ENCODE data around the gene ELF1. TPM values are rescaled to one million over a fixed set of nuclear protein-coding genes. Genes with fewer than 3 reads are reported as not detected.

ELF1 gene
- total RNA-seq, 2 experiments from 2014 or later: 70.8 to 71.2 TPM

- POLR2A ChIA-PET: no interaction called here
- Mint-ChIP-seq H3K4me1 (ENCODE audit: low read depth) (peaks cover 67% of the 10 kb centered on the region), H3K27me3 (no peaks in the 10 kb centered on the region), H3K4me3 (no peak overlapping the region), H3K9me3 (no peaks in the 10 kb centered on the region), H3K36me3 (peaks cover under 1% of the 10 kb centered on the region), H3K27ac (peak overlapping the region; percentile 70)
- CTCF ChIA-PET: interaction anchor here (0.8 to 1.0 kb wide), 2 partner anchors 14 to 27 kb away, joined by 3 read pairs; no protein-coding TSS in a partner anchor
- intact Hi-C loops (cut with micrococcal nuclease): loop anchor here (1.0 to 2.0 kb wide), 2 partner anchors 15 to 78 kb away; no protein-coding TSS in a partner anchor
- no peak for DNase-seq
These were observed 31.4 kb downstream of the ELF1 start for GRCh38 chr13:40987606-40988280.

- Mint-ChIP-seq H3K36me3 (peaks cover 10% of the 10 kb centered on the region), H3K9me3 (no peaks in the 10 kb centered on the region), H3K27me3 (no peaks in the 10 kb centered on the region), H3K27ac (peak overlapping the region; percentile 92), H3K4me3 (peak overlapping the region; percentile 82), H3K4me1 (ENCODE audit: low read depth) (peaks cover 60% of the 10 kb centered on the region)
- DNase-seq: no peak
- intact Hi-C loops (cut with micrococcal nuclease): loop anchor here (2.0 kb wide), 1 partner anchor 13 kb away; no protein-coding TSS in a partner anchor
- POLR2A ChIA-PET: interaction anchor here (0.7 to 3.1 kb wide), 6 partner anchors 11 to 33 kb away, joined by 3 to 21 read pairs (median 4); partner anchors contain the start of gene ELF1
- CTCF ChIA-PET: interaction anchor here (1.0 to 2.0 kb wide), 3 partner anchors 12 to 68 kb away, joined by 3 to 14 read pairs (median 9); no protein-coding TSS in a partner anchor
These were observed 32.8 kb downstream of the ELF1 start for GRCh38 chr13:40986101-40986856.

- CTCF ChIA-PET: interaction anchor here (1.0 to 2.0 kb wide), 6 partner anchors 11 to 209 kb away, joined by 3 to 14 read pairs (median 4); no protein-coding TSS in a partner anchor
- Mint-ChIP-seq H3K4me1 (ENCODE audit: low read depth) (peaks cover 57% of the 10 kb centered on the region), H3K9me3 (no peaks in the 10 kb centered on the region), H3K27ac (peak overlapping the region; percentile 92), H3K4me3 (peak overlapping the region; percentile 82), H3K36me3 (peaks cover 13% of the 10 kb centered on the region), H3K27me3 (no peaks in the 10 kb centered on the region)
- POLR2A ChIA-PET: interaction anchor here (0.7 to 3.1 kb wide), 10 partner anchors 8 to 75 kb away, joined by 3 to 21 read pairs (median 4); partner anchors contain the start of genes ELF1 and WBP4
- intact Hi-C loops (cut with micrococcal nuclease): loop anchor here (2.0 kb wide), 2 partner anchors 13 to 215 kb away; partner anchors contain the start of gene MRPS31
- no peak for DNase-seq
These were observed 33.6 kb downstream of the ELF1 start for GRCh38 chr13:40985381-40986100.

- intact Hi-C loops (cut with micrococcal nuclease): loop anchor here (1.0 to 5.0 kb wide), 5 partner anchors 7 to 477 kb away; partner anchors contain the start of gene MRPS31
- peaks cover 59% of the 10 kb centered on the region for H3K4me1 Mint-ChIP-seq (ENCODE audit: low read depth)
These were observed 34.3 kb downstream of the ELF1 start for GRCh38 chr13:40984668-40985366.

GRCh38 chr13:40983725-40984667 lies 35.1 kb downstream of the ELF1 start:
- peak overlapping the region; percentile 82 for H3K4me3 Mint-ChIP-seq
- POLR2A ChIA-PET: interaction anchor here (0.9 to 3.1 kb wide), 6 partner anchors 9 to 76 kb away, joined by 3 to 21 read pairs (median 7); partner anchors contain the start of genes ELF1 and WBP4
- intact Hi-C loops (cut with micrococcal nuclease): loop anchor here (1.0 to 5.0 kb wide), 7 partner anchors 8 to 478 kb away; partner anchors contain the start of genes MRPS31 and WBP4
- CTCF ChIA-PET: interaction anchor here (1.2 to 1.5 kb wide), 3 partner anchors 10 to 207 kb away, joined by 3 to 5 read pairs (median 5); no protein-coding TSS in a partner anchor
- H3K27ac Mint-ChIP-seq: peak overlapping the region; percentile 92
- peak; percentile 22 for DNase-seq
- H3K27me3 Mint-ChIP-seq: no peaks in the 10 kb centered on the region
- H3K9me3 Mint-ChIP-seq: no peaks in the 10 kb centered on the region
- peaks cover 20% of the 10 kb centered on the region for H3K36me3 Mint-ChIP-seq
- peaks cover 63% of the 10 kb centered on the region for H3K4me1 Mint-ChIP-seq (ENCODE audit: low read depth)

More at GRCh38 chr13:40984668-40985366, 34.3 kb downstream of the ELF1 start:
- Mint-ChIP-seq H3K27ac (peak overlapping the region; percentile 92), H3K9me3 (no peaks in the 10 kb centered on the region), H3K27me3 (no peaks in the 10 kb centered on the region), H3K4me3 (peak overlapping the region; percentile 82), H3K36me3 (peaks cover 16% of the 10 kb centered on the region)
- no peak for DNase-seq
- POLR2A ChIA-PET: interaction anchor here (0.9 to 3.1 kb wide), 7 partner anchors 8 to 76 kb away, joined by 3 to 21 read pairs (median 6); partner anchors contain the start of genes ELF1 and WBP4
- CTCF ChIA-PET: interaction anchor here (1.1 to 2.0 kb wide), 5 partner anchors 10 to 208 kb away, joined by 3 to 9 read pairs (median 5); no protein-coding TSS in a partner anchor

- Mint-ChIP-seq H3K36me3 (peaks cover 22% of the 10 kb centered on the region), H3K4me1 (ENCODE audit: low read depth) (peaks cover 61% of the 10 kb centered on the region), H3K4me3 (peak overlapping the region; percentile 81), H3K9me3 (no peaks in the 10 kb centered on the region), H3K27ac (peak overlapping the region; percentile 92), H3K27me3 (no peaks in the 10 kb centered on the region)
- no peak for DNase-seq
- ChIA-PET POLR2A (no interaction called here), CTCF (no interaction called here)
- intact Hi-C loops (cut with micrococcal nuclease): loop anchor here (1.0 to 5.0 kb wide), 4 partner anchors 35 to 479 kb away; partner anchors contain the start of gene WBP4
These were observed 35.9 kb downstream of the ELF1 start for GRCh38 chr13:40983259-40983658.

- DNase-seq: peak; percentile 60
- peak overlapping the region; percentile 92 for H3K27ac Mint-ChIP-seq
- H3K9me3 Mint-ChIP-seq: no peaks in the 10 kb centered on the region
- ChIA-PET CTCF (interaction anchor here (1.5 kb wide), 1 partner anchor 78 kb away, joined by 4 read pairs; the partner anchor contains the start of gene WBP4), POLR2A (interaction anchor here (6.8 kb wide), 1 partner anchor 34 kb away, joined by 87 read pairs; the partner anchor contains the start of gene ELF1)
- H3K4me3 Mint-ChIP-seq: peak overlapping the region; percentile 81
- intact Hi-C loops (cut with micrococcal nuclease): loop anchor here (1.0 to 5.0 kb wide), 7 partner anchors 8 to 480 kb away; partner anchors contain the start of gene WBP4
- no peaks in the 10 kb centered on the region for H3K27me3 Mint-ChIP-seq
- peaks cover 26% of the 10 kb centered on the region for H3K36me3 Mint-ChIP-seq
- H3K4me1 Mint-ChIP-seq (ENCODE audit: low read depth): peaks cover 61% of the 10 kb centered on the region
These were observed 36.3 kb downstream of the ELF1 start for GRCh38 chr13:40982772-40983171.

- H3K4me1 Mint-ChIP-seq (ENCODE audit: low read depth): peaks cover 64% of the 10 kb centered on the region
- peak overlapping the region; percentile 92 for H3K27ac Mint-ChIP-seq
- ChIA-PET CTCF (interaction anchor here (0.6 to 1.9 kb wide), 6 partner anchors 11 to 205 kb away, joined by 3 to 4 read pairs (median 3); partner anchors contain the start of gene WBP4), POLR2A (interaction anchor here (0.8 to 6.8 kb wide), 3 partner anchors 10 to 34 kb away, joined by 3 to 87 read pairs (median 3); partner anchors contain the start of gene ELF1)
- H3K36me3 Mint-ChIP-seq: peaks cover 30% of the 10 kb centered on the region
- intact Hi-C loops (cut with micrococcal nuclease): loop anchor here (1.0 to 5.0 kb wide), 7 partner anchors 8 to 480 kb away; partner anchors contain the start of genes NAA16 and WBP4
- DNase-seq: no peak
- peak overlapping the region; percentile 81 for H3K4me3 Mint-ChIP-seq
- no peaks in the 10 kb centered on the region for H3K27me3 Mint-ChIP-seq
- no peaks in the 10 kb centered on the region for H3K9me3 Mint-ChIP-seq
These were observed 37.2 kb downstream of the ELF1 start for GRCh38 chr13:40981949-40982348.

GRCh38 chr13:40981361-40981760 lies 37.8 kb downstream of the ELF1 start:
- POLR2A ChIA-PET: interaction anchor here (0.8 to 6.8 kb wide), 3 partner anchors 9 to 35 kb away, joined by 3 to 87 read pairs (median 3); partner anchors contain the start of gene ELF1
- Mint-ChIP-seq H3K9me3 (no peaks in the 10 kb centered on the region), H3K36me3 (peaks cover 30% of the 10 kb centered on the region), H3K4me1 (ENCODE audit: low read depth) (peaks cover 67% of the 10 kb centered on the region), H3K27ac (peak overlapping the region; percentile 92), H3K27me3 (no peaks in the 10 kb centered on the region), H3K4me3 (peak overlapping the region; percentile 81)
- intact Hi-C loops (cut with micrococcal nuclease): loop anchor here (1.0 to 5.0 kb wide), 3 partner anchors 59 to 481 kb away; partner anchors contain the start of gene NAA16
- DNase-seq: no peak
- CTCF ChIA-PET: interaction anchor here (0.6 to 1.9 kb wide), 6 partner anchors 12 to 204 kb away, joined by 3 to 4 read pairs (median 3); partner anchors contain the start of gene WBP4
